ENCODE measurements around the gene RENBP.

RENBP gene

DNA sequence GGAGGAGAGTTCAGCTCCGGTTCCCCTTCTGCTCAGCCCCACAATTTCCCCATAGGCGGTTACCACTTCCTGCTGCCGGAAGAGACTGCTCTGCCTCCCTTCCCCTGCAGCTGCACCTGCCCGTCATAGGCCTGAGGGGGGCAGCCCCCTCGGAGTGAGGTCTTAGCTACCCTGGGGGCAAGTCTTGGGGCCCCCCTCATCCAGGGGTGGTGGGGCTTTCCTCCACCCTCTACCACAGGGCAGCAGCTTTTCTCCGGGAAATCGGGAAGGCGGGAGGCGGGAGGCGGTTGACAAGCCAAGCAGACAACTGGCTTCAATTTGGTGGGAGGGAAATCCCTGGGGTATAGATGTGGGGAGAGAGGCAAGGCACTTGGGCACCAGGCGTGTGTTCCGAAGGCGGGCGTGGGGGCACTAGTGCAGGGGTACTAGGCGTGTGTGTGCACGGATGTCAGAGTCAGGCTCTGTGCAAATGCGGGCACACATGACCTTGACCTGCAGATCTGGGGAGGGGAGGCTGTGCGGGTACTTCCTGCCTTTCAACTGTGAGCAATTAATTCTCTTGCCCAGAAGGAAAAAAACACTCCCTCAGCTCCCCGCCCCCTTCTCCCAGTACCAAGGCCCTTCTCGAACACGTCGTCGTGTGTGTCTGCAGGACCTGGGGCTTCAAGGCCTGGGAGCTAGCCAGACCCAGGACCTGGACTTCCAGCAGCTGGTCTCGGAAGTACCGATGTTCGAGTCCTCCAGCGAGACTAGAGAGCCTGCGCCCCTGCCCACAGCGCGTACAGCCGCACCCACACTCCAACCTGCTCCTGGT is 17.4 kb downstream of the RENBP start:
- TF ChIP-seq, protein P1, sequence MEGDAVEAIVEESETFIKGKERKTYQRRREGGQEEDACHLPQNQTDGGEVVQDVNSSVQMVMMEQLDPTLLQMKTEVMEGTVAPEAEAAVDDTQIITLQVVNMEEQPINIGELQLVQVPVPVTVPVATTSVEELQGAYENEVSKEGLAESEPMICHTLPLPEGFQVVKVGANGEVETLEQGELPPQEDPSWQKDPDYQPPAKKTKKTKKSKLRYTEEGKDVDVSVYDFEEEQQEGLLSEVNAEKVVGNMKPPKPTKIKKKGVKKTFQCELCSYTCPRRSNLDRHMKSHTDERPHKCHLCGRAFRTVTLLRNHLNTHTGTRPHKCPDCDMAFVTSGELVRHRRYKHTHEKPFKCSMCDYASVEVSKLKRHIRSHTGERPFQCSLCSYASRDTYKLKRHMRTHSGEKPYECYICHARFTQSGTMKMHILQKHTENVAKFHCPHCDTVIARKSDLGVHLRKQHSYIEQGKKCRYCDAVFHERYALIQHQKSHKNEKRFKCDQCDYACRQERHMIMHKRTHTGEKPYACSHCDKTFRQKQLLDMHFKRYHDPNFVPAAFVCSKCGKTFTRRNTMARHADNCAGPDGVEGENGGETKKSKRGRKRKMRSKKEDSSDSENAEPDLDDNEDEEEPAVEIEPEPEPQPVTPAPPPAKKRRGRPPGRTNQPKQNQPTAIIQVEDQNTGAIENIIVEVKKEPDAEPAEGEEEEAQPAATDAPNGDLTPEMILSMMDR (IDR thresholded peaks at IDR 0.05; ENCODE audit: insufficient read depth, low read length, missing control alignments): no peak
- DNase-seq (ENCODE audit: low read depth, low spot score): no peak
- ChIA-PET POLR2A (interaction anchor here (0.7 to 2.0 kb wide), 4 partner anchors 43 to 161 kb away, joined by 3 to 9 read pairs (median 3); no protein-coding TSS in a partner anchor), CTCF (interaction anchor here (0.7 to 6.6 kb wide), 8 partner anchors 10 to 473 kb away, joined by 3 to 84 read pairs (median 6); partner anchors contain the start of genes HCFC1, IDH3G, PLXNB3 and RENBP)
- H3K4me3 ChIP-seq (ENCODE audit: low read depth, low read length): peak overlapping the region; percentile 62

- ChIA-PET POLR2A (interaction anchor here (0.7 kb wide), 1 partner anchor 69 kb away, joined by 3 read pairs; no protein-coding TSS in a partner anchor), CTCF (interaction anchor here (1.3 to 6.6 kb wide), 7 partner anchors 9 to 163 kb away, joined by 3 to 84 read pairs (median 7); partner anchors contain the start of genes HCFC1, IDH3G, PLXNB3 and RENBP)
- DNase-seq (ENCODE audit: low read depth, low spot score): no peak
- no peak overlapping the region for H3K4me3 ChIP-seq (ENCODE audit: low read depth, low read length)
- TF ChIP-seq, protein P1 (IDR thresholded peaks at IDR 0.05; ENCODE audit: insufficient read depth, low read length, missing control alignments): no peak
These were observed 17.9 kb downstream of the RENBP start for GRCh38 chrX:153926552-153926857.

- TF ChIP-seq, protein P1 (IDR thresholded peaks at IDR 0.05; ENCODE audit: insufficient read depth, low read length, missing control alignments): no peak
- DNase-seq (ENCODE audit: low read depth, low spot score): no peak
- H3K4me3 ChIP-seq (ENCODE audit: low read depth, low read length): peak within 1 kb of the TSS; percentile 62
- ChIA-PET CTCF (interaction anchor here (1.3 to 6.6 kb wide), 6 partner anchors 8 to 162 kb away, joined by 3 to 84 read pairs (median 7); partner anchors contain the start of genes HCFC1, IDH3G, PLXNB3 and RENBP), POLR2A (interaction anchor here (0.6 kb wide), 1 partner anchor 8 kb away, joined by 3 read pairs; no protein-coding TSS in a partner anchor)
These were observed 18.5 kb downstream of the RENBP start, which contains the start of gene ARHGAP4 for GRCh38 chrX:153925739-153926551. ARHGAP4 (minus strand) TSS chrX:153926264; CDS start chrX:153926202, 62 bp downstream.

GRCh38 chrX:153925387-153925738 is 19.1 kb downstream of the RENBP start:
- TF ChIP-seq, protein P1 (IDR thresholded peaks at IDR 0.05; ENCODE audit: insufficient read depth, low read length, missing control alignments): no peak
- ChIA-PET POLR2A (interaction anchor here (0.6 kb wide), 1 partner anchor 8 kb away, joined by 3 read pairs; no protein-coding TSS in a partner anchor), CTCF (interaction anchor here (2.8 to 6.6 kb wide), 4 partner anchors 14 to 162 kb away, joined by 7 to 84 read pairs (median 20); partner anchors contain the start of genes HCFC1, PLXNB3 and RENBP)
- no peak for DNase-seq (ENCODE audit: low read depth, low spot score)
- no peak overlapping the region for H3K4me3 ChIP-seq (ENCODE audit: low read depth, low read length)

DNA sequence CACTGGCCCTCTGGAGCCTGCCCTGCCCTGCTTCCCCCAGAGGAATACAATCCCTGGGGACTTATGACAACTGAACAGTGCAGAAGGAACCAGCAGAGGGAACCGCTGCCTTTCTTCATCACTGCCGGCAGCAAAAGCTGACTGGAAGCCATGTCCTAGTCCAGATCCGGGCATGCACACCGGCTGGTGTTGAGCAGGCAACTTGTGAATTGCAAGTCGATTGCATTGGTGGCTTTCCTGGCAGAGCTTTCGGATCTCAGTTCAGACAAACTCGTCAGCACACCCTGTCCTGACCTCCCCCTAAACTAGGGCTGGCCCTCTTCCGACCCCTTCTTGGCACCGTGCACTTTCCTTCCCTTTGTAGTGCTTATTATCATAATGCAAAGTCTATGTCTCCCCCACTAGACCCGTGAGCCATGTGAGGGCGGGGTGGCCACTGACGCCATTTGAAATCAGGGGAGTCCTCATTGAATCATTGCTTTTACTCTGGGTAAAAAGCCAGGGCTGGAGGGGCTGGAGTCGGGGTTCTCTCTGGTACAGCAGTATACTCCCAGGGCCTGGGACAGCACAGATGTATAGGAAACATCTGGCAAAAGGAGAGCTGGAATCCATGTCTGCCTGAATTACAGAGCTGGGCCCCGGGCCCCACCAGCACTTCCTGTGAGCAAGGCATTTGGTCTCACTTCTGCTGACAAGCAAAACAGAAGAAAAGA is 20.1 kb downstream of the RENBP start:
- CTCF ChIA-PET: interaction anchor here (2.8 to 6.6 kb wide), 4 partner anchors 13 to 161 kb away, joined by 7 to 84 read pairs (median 20); partner anchors contain the start of genes HCFC1, PLXNB3 and RENBP
- TF ChIP-seq, protein P1 (IDR thresholded peaks at IDR 0.05; ENCODE audit: insufficient read depth, low read length, missing control alignments): no peak
- H3K4me3 ChIP-seq (ENCODE audit: low read depth, low read length): no peak overlapping the region
- no peak for DNase-seq (ENCODE audit: low read depth, low spot score)
- POLR2A ChIA-PET: interaction anchor here (1.0 kb wide), 1 partner anchor 130 kb away, joined by 4 read pairs; the partner anchor contains the start of genes IDH3G and SSR4

Measured in AG04449 (cell line).